Thymus (tissue), 11 donors: ENCODE results near the gene LTK. TPM values are rescaled to one million over a fixed set of nuclear protein-coding genes. Genes with fewer than 3 reads are reported as not detected.

Source experiments
- DNase-seq, 9 donors: peaks; one replicate each; pipeline ENCODE4 v3.0.0-alpha.2; 2013; ENCODE audit warnings: low spot score in 9 of 9, low read depth in 6 of 9, missing footprints in 1 of 9
- H3K27ac ChIP-seq, 2 donors: one replicate each; pipeline ENCODE4 v1.5.1; 2013; ENCODE audit warnings: control low read depth in 1 of 2, low read depth in 1 of 2, low read length in 1 of 2, mild to moderate bottlenecking in 1 of 2, moderate library complexity in 1 of 2
- H3K27me3 ChIP-seq, 2 donors: one replicate each; pipeline ENCODE4 v1.5.1; 2013; ENCODE audit warnings: low read length in 1 of 2; ENCODE audit not compliant: control insufficient read depth in 2 of 2, insufficient read depth in 1 of 2
- H3K36me3 ChIP-seq, 2 donors: one replicate each; pipeline ENCODE4 v1.5.1; 2013; ENCODE audit warnings: low read length in 1 of 2, mild to moderate bottlenecking in 1 of 2, moderate library complexity in 1 of 2; ENCODE audit not compliant: control insufficient read depth in 2 of 2, insufficient read depth in 2 of 2
- H3K4me1 ChIP-seq, 2 donors: one replicate each; pipeline ENCODE4 v1.5.1; 2013; ENCODE audit warnings: low read length in 2 of 2; ENCODE audit not compliant: control insufficient read depth in 2 of 2, insufficient read depth in 2 of 2
- H3K4me3 ChIP-seq, 2 donors: one replicate each; pipeline ENCODE4 v1.5.1; 2013; ENCODE audit warnings: low read length in 2 of 2, control low read depth in 1 of 2, mild to moderate bottlenecking in 1 of 2
- H3K9me3 ChIP-seq, 2 donors: one replicate each; pipeline ENCODE4 v1.5.1; 2013; ENCODE audit warnings: low read length in 1 of 2, mild to moderate bottlenecking in 1 of 2; ENCODE audit not compliant: control insufficient read depth in 2 of 2, insufficient read depth in 1 of 2
- WGBS: extraction: QIAGEN DNeasy Blood & Tissue Kit; methylation state at CpG from one replicate; pipeline ENCODE4 v1.1.7; 2013; 5-methylcytosine and 5-hydroxymethylcytosine counted together
- polyA plus RNA-seq: library from polyadenylated mRNA; stranded (reverse); fragments of 200-250 nt; gene quantifications from one replicate; pipeline ENCODE4 v1.2.3, GENCODE V29; 2013
- total RNA-seq: library from RNA; stranded (reverse); fragments of 120-200 nt; gene quantifications from one replicate; pipeline ENCODE4 v1.2.4, GENCODE V29; 2013
- donor health status: healthy.

The LTK gene
- total and polyA plus RNA-seq, 2 donors: 0.14 to 0.66 TPM

- Histone ChIP-seq H3K9me3 (peaks cover 0 to 2% of the 10 kb centered on the region in 2 donors), H3K36me3 (no peaks in the 10 kb centered on the region), H3K27me3 (peaks cover 12 to 56% of the 10 kb centered on the region in 2 donors), H3K4me3 (no peak overlapping the region), H3K4me1 (peaks cover 21 to 24% of the 10 kb centered on the region in 2 donors), H3K27ac (no peak overlapping the region)
- DNase-seq: peak; percentile 33 to 79 (median 44)
- WGBS: 5% methylated on average over 7 of the region's 7 CpGs
These were observed 44.2 kb upstream of the LTK start for GRCh38 chr15:41557673-41558399.

- Histone ChIP-seq H3K27me3 (peaks cover 12 to 50% of the 10 kb centered on the region in 2 donors), H3K4me1 (peaks cover 19 to 21% of the 10 kb centered on the region in 2 donors), H3K27ac (no peak overlapping the region), H3K36me3 (no peaks in the 10 kb centered on the region), H3K9me3 (peaks cover 0 to 2% of the 10 kb centered on the region in 2 donors), H3K4me3 (no peak overlapping the region)
- DNase-seq: no peak
- 94% methylated on average over 5 of the region's 5 CpGs for WGBS
These were observed 43.0 kb upstream of the LTK start for GRCh38 chr15:41556677-41557076.

GRCh38 chr15:41554915-41555314 lies 41.3 kb upstream of the LTK start:
- Histone ChIP-seq H3K4me3 (no peak overlapping the region), H3K4me1 (peaks cover 17 to 21% of the 10 kb centered on the region in 2 donors), H3K27ac (no peak overlapping the region), H3K9me3 (peaks cover 0 to under 1% of the 10 kb centered on the region in 2 donors), H3K27me3 (peaks cover 12 to 32% of the 10 kb centered on the region in 2 donors), H3K36me3 (no peaks in the 10 kb centered on the region)
- 95% methylated on average over 3 of the region's 3 CpGs for WGBS
- no peak for DNase-seq

GRCh38 chr15:41554343-41554742 lies 40.7 kb upstream of the LTK start:
- Histone ChIP-seq H3K27ac (no peak overlapping the region), H3K4me1 (peaks cover 11 to 15% of the 10 kb centered on the region in 2 donors), H3K9me3 (no peaks in the 10 kb centered on the region), H3K36me3 (no peaks in the 10 kb centered on the region), H3K27me3 (peaks cover 8 to 26% of the 10 kb centered on the region in 2 donors), H3K4me3 (no peak overlapping the region)
- DNase-seq: no peak
- 95% methylated on average over 5 of the region's 5 CpGs for WGBS

- 96% methylated on average over 1 of the region's 1 CpG for WGBS
- DNase-seq: no peak
- peaks cover 11 to 12% of the 10 kb centered on the region in 2 donors for H3K4me1 ChIP-seq
- H3K4me3 ChIP-seq: no peak overlapping the region
- no peak overlapping the region for H3K27ac ChIP-seq
- no peaks in the 10 kb centered on the region for H3K36me3 ChIP-seq
- H3K27me3 ChIP-seq: peaks cover 4 to 25% of the 10 kb centered on the region in 2 donors
- no peaks in the 10 kb centered on the region for H3K9me3 ChIP-seq
These were observed 40.1 kb upstream of the LTK start for GRCh38 chr15:41553731-41554130.

- H3K27ac ChIP-seq: no peak overlapping the region
- no peak for DNase-seq
- no peak overlapping the region for H3K4me3 ChIP-seq
- H3K9me3 ChIP-seq: no peaks in the 10 kb centered on the region
- H3K36me3 ChIP-seq: no peaks in the 10 kb centered on the region
- no peaks in the 10 kb centered on the region for H3K4me1 ChIP-seq
- WGBS: 97% methylated on average over 9 of the region's 9 CpGs
- peaks cover 0 to 5% of the 10 kb centered on the region in 2 donors for H3K27me3 ChIP-seq
These were observed 36.6 kb upstream of the LTK start for GRCh38 chr15:41550066-41550775.

- Histone ChIP-seq H3K4me3 (no peak overlapping the region), H3K27me3 (no peaks in the 10 kb centered on the region), H3K9me3 (no peaks in the 10 kb centered on the region), H3K36me3 (no peaks in the 10 kb centered on the region), H3K27ac (no peak overlapping the region), H3K4me1 (peaks cover 0 to 8% of the 10 kb centered on the region in 2 donors)
- WGBS: 94% methylated on average over 13 of the region's 13 CpGs
- DNase-seq: no peak
These were observed 33.5 kb upstream of the LTK start for GRCh38 chr15:41546851-41547786.

GRCh38 chr15:41545218-41545617 lies 31.6 kb upstream of the LTK start:
- 96% methylated on average over 3 of the region's 3 CpGs for WGBS
- no peak for DNase-seq
- Histone ChIP-seq H3K27me3 (no peaks in the 10 kb centered on the region), H3K27ac (no peak overlapping the region), H3K9me3 (no peaks in the 10 kb centered on the region), H3K4me1 (peaks cover 0 to 8% of the 10 kb centered on the region in 2 donors), H3K4me3 (no peak overlapping the region), H3K36me3 (no peaks in the 10 kb centered on the region)
